ENCODE data around the gene RPS6KA2.
"Not testable (repeated sequence)": the region's sequence is repeated elsewhere in the genome, so short reads cannot be mapped to it uniquely, and the experiment has no call there.

The RPS6KA2 gene

DNA sequence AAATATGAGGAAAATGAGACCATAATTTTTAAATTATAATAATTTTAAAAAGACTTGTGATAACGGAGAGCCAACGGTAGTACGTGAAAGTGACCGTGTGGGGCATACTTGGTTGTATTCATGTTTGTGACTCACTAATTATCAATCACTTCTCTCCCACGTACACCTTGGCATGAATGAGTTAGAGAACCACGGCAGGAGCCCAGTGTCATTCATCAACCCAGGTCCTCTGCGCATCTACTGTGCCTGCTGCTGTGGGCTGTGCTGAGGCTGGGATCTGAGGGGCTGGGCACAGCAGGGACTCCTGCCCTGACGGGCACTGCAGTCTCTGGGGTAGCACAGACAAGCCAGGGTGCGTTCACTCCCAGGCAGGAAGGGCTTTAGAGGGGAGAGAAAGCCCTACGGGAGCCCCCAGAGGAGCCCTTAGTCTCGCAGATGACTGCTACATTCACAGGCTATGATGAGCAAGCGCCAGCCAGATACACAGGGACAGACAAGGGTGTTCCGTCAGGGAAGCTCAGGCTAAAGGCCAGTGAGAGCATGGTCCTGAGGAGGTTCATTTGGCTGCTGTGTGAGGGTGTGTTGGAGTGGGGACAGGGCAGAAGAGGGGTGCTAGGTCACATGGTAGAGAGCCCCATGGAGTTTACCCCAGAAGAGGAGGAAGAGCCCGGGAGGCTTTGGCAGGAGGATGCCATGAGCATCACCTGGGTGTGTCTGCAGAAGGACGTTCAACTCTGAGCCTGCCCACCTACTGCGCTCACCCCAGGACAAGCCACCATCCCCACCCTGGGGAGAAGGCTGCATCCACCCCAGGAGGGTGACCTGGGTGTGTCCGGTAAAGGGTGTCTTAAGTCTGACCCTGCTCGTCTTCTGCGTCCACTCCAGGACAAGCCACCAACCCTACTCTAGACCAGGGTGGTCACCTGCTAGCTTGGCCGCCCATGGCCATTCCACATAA lies 8.2 kb upstream of the RPS6KA2 start:
- no peak for DNase-seq

DNA sequence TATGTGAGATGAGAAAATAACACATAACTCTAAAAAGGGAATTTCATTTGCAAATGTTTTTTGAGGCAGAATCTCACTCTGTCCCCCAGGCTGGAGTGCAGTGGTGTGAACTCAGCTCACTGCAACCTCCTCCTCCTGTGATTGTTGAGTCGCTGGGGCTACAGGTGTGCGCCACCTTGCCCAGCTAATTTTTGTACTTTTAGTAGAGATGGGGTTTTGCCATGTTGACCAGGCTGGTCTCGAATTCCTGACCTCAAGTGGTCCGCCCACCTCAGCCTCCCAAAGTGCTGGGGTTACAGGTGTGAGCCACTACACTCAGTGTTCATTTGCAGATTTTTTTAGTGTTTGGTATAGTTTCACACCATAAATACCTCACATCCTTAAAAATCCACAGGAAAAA lies 7.5 kb upstream of the RPS6KA2 start:
- not testable (repeated sequence) for DNase-seq

DNA sequence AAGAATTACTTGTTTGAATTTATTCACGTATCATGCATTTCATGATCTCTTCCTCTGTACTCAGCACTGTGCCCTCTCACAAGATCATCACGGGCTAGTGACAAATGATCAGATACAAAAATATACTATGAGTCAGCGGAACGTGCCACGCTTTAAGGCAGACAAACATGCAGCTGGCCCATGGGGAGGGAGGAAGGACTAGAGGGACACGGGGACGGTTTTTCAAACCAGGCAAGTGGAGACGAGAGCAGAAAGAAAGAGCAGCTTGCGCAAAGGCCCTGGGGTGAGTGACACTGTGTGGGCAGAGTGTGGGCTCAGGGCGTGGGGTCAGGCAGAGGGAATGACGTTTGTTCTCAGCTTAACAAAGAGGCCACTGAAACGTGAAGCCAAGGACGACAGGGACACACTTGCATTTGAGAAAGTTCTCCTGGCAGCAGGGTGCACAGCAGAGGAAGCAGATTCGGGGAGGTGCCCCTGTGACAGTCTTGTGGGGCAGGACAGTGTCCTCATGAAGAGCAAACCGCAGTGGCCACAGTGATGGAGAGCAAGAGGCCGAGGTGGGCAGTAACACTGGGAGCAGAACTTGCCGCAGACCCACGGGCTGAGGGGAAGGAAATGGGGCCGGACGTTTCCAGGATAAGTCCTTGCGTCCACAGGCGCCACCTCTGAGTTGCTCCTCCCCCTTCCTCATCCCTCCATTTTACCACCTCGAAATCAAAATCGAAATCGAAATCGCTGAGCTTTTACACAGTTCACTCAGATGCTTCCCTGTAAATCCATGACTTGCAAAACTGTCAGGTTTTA lies 6.9 kb upstream of the RPS6KA2 start:
- DNase-seq = peak; percentile 46

DNA sequence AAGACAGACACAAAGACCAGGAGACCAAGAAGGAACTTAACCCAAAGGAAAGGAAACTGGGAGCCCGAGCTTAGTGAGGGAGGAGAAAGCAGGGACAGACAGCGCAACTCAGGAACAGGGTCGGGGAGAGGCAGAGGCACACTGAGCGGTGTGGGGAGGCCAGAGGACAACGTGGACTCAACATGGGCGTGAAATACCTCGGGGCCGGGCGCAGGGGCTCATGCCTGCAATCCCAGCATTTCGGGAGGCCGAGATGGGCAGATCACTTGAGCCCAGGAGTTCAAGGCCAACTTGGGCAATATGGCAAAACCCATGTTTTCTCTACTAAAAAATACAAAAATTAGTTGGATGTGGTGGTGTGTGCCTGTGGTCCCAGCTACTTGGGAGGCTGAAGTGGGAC lies 5.7 kb upstream of the RPS6KA2 start:
- DNase-seq = no peak

DNA sequence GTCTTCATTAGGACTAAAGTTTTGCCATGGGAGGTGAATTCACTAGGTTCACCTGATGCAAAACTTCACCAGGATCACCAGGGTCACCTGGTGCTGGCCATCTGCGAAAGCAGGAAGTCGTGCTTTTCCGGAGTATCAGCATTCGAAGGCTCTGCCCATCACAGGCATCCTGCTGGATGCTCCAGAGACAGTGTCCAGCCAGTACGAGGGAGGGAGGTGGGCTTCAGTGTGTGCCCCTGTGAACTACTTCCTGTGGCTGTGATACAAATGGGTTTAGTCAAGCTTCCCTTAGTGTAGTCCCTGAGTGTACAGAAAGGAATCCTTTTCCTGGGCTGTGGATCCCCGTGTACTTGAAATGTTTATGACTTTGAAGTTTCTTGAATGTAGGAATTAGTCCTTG lies 3.4 kb upstream of the RPS6KA2 start:
- DNase-seq = no peak

DNA sequence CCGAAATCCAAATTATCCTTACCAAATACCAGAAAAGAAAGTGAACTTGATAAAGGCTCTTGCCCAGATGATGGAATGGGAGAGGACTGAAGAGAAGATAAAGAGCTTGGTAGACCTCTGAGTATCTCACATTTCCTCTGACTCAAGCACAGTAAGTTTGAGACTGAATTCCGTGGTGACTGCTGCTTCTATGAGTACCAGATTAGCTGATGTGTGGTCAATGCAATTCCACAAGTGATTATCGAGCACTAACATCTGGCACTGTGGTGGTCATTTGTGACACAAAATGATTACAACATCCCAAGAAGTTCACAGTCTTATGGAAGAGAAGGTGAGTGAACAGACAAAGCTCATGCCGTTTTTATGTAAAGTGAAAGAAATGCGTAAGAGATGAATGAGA lies 2.6 kb upstream of the RPS6KA2 start:
- DNase-seq = peak; percentile 59

DNA sequence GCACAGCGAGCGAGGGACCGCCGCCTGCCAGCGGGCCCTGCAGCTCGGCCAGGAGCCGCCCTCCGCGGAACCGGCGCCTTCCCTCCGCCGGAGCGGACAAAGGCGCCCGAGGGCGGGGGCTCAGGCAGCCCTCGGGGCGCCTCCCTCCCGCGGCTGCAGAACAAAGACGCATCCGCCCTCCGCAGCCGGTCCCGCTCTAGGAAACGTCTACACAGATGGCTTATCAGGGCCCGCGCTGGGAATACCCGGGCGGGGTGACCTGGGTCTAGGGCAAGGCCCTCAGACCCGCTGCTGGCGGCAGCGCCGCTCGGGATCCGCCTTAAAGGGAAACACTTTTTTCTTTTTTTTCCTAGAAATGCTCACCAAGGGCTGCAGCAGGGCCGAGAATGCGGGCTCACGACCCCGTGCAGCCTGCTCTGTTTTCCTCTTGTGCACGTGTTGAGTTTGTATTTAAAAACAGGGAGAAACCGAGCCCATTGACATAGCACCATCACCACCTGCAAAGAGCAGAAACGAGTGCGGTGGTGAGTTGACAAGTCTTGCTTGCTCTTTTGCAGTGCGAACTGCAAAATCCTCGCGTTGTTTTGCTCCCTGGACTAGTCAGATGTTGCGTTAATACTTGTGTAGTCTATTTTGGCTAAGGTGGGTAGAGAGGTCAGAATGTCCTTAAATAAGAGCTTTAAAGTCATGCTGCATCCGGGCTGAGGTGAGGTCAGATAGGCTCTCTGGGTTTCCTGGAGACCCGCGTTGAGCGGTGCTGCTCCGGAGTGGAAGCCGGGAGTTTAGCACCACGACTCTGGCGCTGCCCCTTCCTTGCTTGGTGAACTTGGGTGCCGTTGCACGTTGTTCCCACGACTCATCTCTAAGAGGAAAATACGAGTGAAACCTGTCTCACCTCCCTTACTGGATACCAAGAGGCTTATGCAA lies 1.1 kb upstream of the RPS6KA2 start:
- DNase-seq = no peak

DNA sequence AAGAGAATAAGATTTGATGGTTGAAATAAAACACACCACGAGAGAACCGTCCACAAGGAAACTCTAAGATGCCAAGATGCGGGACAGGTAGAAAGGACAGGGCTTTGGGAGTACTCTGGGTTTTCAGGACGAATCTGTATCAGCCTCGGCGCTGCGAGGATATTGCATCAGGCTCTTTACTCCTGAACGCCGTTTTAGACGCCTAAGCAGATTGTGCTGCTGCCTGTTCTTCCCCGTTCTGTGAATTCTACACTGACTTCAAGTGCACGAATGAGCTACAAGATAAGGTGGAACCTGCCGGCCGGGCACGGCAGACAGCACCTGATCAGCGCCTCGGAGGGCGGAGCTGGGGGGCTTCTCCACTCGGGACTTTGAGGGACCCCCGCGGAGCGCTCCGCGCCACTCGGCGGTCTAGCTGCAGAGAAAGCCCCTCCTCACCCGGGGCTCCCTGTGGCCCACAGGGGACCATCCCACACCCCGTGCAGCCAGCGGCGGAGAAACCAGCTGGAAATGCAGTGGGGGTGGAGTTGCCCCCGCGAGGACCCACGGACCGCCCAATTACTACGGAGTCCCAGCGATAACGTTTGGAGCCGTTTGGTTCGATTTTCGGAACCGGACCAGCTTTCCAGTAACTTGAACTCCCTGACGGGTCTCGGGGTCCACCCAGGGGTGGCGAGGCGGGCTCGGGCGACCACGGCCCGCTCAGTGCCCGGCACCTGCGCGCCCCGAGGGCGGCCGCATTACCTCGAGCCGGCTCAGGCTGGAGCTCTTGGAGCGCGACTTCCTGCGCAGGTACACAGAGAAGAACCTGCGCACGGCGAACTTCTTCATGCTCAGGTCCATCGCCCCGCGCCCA lies 646 bp downstream of the RPS6KA2 start:
- DNase-seq = peak; percentile 48

DNA sequence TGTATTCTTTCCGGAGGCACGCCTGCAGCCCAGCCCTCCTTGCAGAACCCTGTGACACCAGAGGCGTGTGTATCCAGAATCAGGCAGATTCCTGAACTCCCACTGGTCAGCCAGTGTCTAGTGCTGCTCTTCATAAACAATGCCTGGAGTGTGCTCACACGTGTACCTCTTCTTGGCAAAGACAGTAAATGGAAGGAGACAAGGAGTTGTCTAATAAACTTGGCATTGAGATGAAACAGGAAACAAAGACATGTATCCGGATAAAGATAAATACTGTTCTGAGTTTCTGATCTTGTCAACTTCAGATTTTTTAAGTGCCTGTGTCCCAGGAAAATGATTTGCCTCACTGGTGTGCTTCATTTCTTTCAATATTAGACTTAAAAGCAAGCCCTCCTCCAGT lies 1.7 kb downstream of the RPS6KA2 start:
- DNase-seq = peak; percentile 79

DNA sequence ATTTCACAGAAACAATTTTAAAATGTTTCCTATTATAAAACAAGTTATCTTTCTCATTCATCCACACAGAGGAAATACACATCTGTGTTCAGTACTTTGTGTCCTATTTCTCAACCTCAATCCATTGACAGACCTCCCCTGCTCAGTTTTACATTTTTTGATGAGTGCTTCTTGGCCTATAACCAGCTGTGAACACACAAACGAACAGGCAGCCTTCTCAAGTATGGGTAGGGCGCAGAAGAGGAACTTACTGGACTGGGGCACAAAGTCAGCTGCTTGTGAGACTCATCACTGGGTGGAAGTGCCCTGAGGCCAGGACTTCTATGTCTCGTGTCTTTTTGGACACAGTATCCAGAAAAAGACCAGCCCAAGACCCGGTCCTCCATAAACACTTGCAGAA lies 2.8 kb downstream of the RPS6KA2 start:
- peak; percentile 92 for DNase-seq

DNA sequence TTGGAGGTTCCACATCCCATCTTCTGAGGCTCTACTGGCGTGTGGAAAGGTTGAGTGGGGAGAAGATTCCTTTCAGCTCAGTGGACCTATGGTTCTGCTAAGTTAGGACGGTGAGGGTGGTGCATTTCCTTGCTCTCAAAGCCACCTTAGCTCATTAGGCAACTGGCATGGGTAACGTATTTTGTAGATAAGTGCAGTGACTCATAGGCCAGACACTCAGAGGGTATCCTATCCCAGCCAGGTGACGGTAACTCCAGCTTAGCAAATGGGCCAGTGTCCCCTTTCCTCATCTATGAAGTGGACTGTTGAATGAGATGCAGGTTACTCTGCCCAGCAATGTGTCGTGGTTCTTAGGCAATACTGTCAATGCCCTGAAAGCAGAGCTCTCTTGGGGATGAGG lies 3.7 kb downstream of the RPS6KA2 start:
- no peak for DNase-seq

DNA sequence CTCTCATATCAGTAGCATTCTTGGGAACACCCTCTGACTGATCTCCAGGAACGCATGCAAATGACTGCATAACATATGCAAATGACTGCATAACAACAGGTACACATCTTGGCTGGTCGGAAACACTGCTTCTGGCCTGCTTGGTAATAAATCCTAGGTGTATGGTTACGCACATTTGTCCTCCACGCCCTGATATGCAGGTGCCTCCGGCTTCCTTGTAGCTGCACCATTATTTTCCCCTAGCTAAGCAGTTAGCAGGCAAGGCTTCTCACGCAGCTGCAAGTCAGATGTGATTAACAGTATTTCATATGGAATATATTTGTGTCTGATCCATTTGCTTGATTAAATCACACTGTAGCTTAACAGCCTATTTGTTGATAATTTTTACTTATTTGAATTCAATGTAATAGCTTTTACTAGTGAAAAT lies 5.9 kb downstream of the RPS6KA2 start:
- no peak for DNase-seq

DNA sequence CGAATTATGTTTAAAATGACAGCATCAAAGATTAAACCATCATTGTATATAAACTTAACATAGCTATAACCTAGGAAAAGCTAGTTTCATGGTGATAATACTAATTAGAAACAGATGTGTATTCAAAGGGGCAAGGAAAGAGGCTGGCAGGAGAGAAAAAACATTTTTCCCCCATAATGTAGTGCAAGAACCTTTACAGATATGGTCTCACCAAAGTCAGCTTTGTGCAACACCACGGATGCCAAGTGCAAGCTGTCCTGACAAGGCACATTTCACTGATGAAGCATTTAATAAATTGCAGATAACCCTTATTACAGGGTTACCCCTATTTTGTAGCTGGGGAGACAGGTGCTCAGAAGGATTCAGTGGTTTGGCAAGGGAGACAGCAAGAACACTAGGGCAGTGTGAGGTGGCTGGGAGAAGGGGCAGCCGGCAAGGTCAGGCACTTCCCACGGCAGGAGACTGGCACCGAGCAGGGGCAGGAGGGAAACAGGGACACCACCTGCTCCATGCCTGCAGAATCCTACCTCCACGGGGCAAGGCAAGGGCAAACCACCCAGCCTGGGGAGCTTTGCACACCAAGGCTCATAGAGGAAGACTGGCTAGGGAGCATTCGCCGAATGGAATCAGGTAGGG lies 6.5 kb downstream of the RPS6KA2 start:
- no peak for DNase-seq

DNA sequence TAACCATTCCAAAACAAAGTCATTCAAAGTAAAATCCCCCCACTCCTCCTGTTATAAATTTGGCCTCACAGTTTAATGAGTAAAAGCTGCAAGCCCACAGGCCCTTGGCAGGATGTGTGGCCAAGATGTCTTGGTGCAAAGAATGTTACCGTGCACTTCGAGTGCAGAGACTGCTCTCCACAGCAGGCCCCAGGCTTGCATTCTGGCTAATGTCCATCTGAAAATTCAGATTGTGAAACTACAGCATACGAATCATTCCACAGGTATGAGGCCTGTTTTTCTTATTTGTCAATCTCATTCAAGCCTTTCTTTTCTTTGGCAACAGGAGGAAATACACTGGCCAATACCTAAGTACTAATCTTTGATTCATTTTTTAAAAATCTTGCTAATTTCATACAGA lies 7.1 kb downstream of the RPS6KA2 start:
- DNase-seq = peak; percentile 99

DNA sequence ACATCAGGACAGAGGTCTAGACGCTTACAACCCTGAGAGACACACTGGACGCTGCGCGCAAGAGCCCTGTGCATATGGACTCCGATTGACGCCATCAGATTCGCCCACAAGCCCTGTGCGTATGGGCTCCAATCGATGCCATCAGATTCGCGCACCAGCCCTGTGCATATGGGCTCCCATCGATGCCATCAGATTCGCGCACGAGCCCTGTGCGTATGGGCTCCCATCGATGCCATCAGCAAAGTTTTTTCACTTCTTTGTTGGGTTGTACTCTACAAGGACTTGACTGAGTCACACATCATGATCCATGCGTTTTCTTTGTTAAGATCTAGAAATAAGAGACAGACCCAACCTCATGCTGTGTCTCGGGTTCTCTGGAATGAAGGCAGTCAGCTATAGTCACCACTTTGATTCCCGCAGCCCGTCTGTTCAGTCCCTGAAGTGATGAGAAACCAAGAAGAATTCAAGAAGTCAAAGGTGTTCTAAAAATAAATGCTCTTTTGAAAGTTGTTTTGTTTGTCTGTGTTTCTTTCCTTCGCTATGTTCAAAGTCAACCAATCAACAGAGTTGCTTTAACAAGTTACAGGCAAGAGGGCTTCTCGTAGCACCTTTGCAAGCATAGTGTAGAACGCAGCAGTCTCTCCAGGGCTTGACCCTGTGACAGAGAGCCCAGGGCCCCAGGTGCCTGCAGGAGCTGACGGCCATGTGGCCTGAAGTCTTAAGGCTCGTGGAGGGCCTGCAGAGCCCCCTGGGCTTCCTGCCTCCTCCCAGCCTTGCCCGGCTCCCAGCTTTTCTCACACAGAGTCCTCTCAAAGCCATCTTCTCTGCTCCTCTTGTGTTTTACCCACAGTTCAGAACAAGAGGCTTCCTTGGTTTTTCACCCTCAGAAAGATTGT lies 7.9 kb downstream of the RPS6KA2 start:
- peak; percentile 96 for DNase-seq

DNA sequence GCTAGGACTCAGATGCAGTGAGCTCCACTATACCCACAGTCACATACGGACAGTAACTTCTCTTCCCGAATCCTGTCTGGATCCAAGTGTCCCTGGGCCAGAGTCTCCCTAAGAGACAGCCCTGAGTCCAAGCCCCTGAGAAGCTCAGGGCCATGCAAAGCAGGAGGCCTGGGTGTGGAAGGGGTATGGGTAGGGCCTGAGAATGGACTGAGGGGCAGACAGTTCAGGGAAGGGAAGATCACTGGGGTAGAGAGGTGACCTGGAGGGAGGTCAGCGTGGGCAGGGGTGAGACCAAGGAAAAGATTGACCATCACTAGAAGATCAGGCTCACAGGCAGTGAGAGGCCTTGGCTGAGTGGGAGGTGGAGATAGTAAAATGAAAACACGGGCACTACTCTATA lies 8.8 kb downstream of the RPS6KA2 start:
- DNase-seq = no peak

DNA sequence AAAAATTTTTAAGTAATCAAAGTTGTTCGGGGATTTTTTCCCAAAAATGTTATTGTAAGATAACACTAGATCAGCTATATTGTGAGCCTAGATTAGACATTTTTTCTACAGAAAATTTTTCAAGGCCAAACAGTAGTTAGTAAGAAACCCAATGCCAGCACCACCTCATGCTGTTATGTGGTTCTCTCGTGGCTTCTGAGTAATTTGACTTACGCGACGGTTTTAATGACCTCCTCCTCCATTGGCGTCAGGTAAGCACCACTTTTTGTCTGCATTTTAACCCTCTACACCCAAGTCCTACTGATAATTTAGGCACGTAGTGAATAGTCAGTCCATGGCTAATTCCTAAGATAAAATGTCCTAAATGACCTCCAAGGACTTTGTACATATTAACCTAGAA lies 9.7 kb downstream of the RPS6KA2 start:
- no peak for DNase-seq

DNA sequence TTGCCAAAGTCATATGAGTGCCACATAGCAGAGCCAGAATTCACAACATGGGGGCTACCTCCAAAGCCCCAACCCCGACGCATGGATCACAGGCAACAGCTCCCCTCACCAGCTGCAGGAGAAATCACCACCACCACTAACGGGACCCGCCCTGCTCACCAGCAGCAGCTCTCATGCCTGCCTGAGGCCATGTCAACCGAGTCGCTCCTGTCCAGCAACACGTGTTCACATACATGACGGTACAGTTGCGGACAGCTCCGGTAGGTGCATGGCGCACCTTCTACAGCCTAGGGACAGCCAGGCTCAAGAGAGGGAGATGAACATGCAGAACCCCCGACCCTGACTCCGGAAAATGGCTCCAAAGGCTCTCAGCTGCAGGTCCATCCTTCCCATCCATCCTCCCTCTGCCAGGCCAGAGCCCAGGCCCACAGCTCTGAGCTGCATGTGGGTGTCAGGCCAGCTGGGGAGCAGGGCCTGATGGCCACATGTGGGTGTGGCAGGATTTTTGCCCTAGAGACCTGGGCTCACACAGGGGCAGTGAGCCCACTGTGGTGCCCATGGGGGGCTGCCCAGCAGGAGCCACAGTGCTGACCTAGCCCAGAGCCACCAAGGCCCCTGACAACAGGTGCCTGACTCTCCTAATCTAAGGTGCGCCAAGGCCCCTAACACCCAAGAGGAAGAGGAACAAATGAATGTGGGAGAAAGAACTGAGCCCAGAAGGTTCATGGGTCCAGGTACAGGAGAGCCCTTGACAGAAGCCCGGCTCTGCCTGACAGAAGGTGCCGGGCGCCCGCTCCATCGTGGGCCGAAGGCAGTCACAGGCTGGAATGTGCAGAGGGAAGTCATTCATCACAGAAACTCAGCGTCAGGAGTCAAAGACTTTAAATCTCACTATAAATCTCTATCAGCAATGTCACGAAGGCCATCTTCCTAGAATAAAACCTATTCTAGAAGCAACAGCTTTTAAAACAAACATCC lies 10.5 kb downstream of the RPS6KA2 start:
- DNase-seq = no peak

All from fibroblast of skin of scalp (primary cell).